Vagina (tissue), 2 donors: Measurements from ENCODE around the gene TASP1.

Experiments
- CTCF ChIP-seq, 3 experiments: fragments of 450-650 bp in 2 of 3; fragments of 200-600 bp in 1 of 3; sonication (generic) in 1 of 3; IDR thresholded peaks; one replicate each; pipeline ENCODE4 v1.5.1; 2017 to 2019; ENCODE audit warnings: antibody characterized with exemption in 3 of 3, mild to moderate bottlenecking in 2 of 3, moderate library complexity in 2 of 3
- POLR2A ChIP-seq, 2 donors: fragments of 450-650 bp; IDR thresholded peaks; one replicate each; pipeline ENCODE4 v1.6.1; 2017; ENCODE audit warnings: antibody characterized with exemption in 2 of 2, mild to moderate bottlenecking in 2 of 2, moderate library complexity in 2 of 2
- POLR2AphosphoS5 ChIP-seq, 2 donors: sonication (generic); formaldehyde crosslinking; IDR thresholded peaks; one replicate each; pipeline ENCODE4 v1.9.0; 2017; ENCODE audit warnings: antibody characterized with exemption in 2 of 2, mild to moderate bottlenecking in 2 of 2, low read depth in 1 of 2; ENCODE audit not compliant: insufficient read depth in 1 of 2

- TF ChIP-seq CTCF (IDR thresholded peaks at IDR 0.05) (no peak), POLR2A (IDR thresholded peaks at IDR 0.05) (no peak), POLR2AphosphoS5 (IDR thresholded peaks at IDR 0.05; ENCODE audit: insufficient read depth in 1 of 2, low read depth in 1 of 2) (no peak)
Observed at GRCh38 chr20:13678944-13679343, 40.2 kb upstream of the TASP1 start.
